SK-N-MC (cell line): ENCODE results near the gene CACNA2D2.

ENCODE experiments used
- EZH2 ChIP-seq: fragments of 200-600 bp; sonication (generic); IDR thresholded peaks from one replicate; pipeline ENCODE4 v1.6.1; 2017; ENCODE audit warnings: antibody characterized with exemption
- FOXP2 ChIP-seq: optimal IDR thresholded peaks from 2 replicates; pipeline ENCODE3; 2011; ENCODE audit warnings: mild to moderate bottlenecking, moderate library complexity; ENCODE audit not compliant: insufficient read depth; ENCODE audit errors: extremely low read length, control extremely low read depth
- POLR2AphosphoS5 ChIP-seq: IDR thresholded peaks from 2 replicates; pipeline ENCODE4 v1.6.1; 2012; ENCODE audit warnings: mild to moderate bottlenecking, low read depth, low read length, borderline replicate concordance

DNA sequence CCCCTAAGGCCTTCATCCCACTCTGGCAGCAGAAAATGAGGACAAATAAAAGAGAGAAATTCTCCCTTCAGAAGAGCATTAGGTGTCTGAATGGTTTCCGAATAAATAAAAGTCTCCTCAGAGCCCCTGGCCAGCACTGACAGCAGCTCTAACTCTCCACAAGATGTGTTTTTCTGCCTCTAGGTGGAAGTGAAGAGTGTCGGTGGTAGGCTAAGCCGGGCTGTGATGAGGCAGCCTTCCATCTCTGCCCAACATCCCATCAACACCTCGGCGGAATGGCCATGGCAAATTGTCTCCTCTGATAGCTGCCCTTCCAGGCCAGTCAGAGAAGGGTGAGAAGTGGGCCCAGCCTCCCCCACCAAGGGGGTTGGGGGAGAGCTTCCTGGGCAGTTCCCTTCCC, 6.3 kb upstream of the CACNA2D2 start:
- TF ChIP-seq POLR2AphosphoS5 (no peak), EZH2 (no peak), FOXP2 (no peak)
